ENCODE data around the gene ZNF239. TPM values are rescaled to one million over a fixed set of nuclear protein-coding genes. Genes with fewer than 3 reads are reported as not detected.

Gene ZNF239
- total RNA-seq, result 0.11 and 0.17 TPM in 2 replicates

DNA sequence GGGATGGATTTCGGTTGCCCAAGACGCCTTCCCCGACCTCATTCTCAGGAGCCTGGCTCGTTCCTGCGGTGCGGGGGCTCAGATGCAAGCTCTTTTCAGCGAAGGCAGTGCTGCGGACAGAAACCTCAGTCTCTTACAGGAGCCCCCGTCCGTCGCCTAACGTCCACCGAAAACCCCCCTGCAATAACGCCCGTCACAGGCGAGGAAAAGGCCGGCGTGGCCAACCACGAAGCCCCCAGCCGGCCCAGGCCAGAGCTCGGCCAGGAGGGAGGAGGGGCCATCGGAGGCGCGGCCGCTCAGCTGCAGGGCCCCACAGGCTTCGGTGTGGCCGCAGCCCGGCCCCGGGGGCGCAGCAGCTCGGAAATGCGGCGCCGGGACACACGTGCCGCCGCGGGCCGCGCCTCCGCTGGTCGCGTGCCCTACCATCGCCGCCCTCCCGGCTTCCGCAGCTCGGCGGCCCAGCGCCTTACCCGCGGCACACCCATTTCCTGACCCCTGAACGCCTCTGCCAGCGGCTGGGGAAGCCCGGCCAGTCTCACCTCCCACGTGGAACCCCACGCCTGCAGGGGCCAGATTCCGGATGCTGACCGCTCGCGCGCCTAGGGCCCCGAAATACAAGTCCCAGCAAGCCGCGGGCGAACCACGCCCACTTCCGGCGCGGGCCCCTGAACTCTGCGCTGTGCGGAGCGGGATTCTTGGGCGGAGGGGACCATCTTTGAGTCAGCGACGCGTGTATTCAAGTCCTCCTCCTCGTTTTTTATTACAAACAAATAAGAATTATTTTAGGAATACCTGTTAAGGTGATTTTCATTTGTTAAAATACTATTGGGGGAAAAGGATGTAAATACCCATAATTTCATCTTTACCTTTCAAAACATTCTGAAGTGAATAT is at the start of gene ZNF239:
ZNF239 (minus strand) TSS at position 616 of the 892 bp plus-strand sequence. CDS start 16,537 bp downstream, outside the sequence.

GRCh38 chr10:43606323-43607198 is 32.1 kb upstream of the ZNF239 start, which contains the start of gene ZNF485:
Gene ZNF485, plus strand, starts transcription at chr10:43606438. Its CDS starts 613 bp downstream, at chr10:43607051.

Other genes with a start within 250 kb of the ZNF239 start
- gene FXYD4, start 203.0 kb downstream of the ZNF239 start, total RNA-seq, result not detected in 2 replicates
- gene HNRNPF, start 165.4 kb downstream of the ZNF239 start, total RNA-seq, result 179 and 190 TPM in 2 replicates
- 2.1 and 2.8 TPM in 2 replicates for gene ZNF487, start 137.5 kb downstream of the ZNF239 start, total RNA-seq
- gene ZNF485, start 31.8 kb upstream of the ZNF239 start, total RNA-seq, result 0.54 and 1.0 TPM in 2 replicates
- gene ZNF32, start 74.3 kb upstream of the ZNF239 start, total RNA-seq, result 26.7 and 32.2 TPM in 2 replicates